Loucy (cell line): ENCODE measurements around the gene RBP2.

ENCODE experiments used
- EZH2phosphoT487 ChIP-seq: fragments of 200-600 bp; IDR thresholded peaks from 2 replicates; pipeline ENCODE4 v1.6.1; 2018; ENCODE audit warnings: antibody characterized with exemption, mild to moderate bottlenecking, moderate library complexity, borderline replicate concordance
- TF ChIP-seq, protein P1 (sequence below): fragments of 200-600 bp; sonication (generic); conservative IDR thresholded peaks from 2 replicates; pipeline ENCODE4 v1.5.1; 2014; ENCODE audit warnings: mild to moderate bottlenecking, antibody characterized with exemption, low read length

DNA sequence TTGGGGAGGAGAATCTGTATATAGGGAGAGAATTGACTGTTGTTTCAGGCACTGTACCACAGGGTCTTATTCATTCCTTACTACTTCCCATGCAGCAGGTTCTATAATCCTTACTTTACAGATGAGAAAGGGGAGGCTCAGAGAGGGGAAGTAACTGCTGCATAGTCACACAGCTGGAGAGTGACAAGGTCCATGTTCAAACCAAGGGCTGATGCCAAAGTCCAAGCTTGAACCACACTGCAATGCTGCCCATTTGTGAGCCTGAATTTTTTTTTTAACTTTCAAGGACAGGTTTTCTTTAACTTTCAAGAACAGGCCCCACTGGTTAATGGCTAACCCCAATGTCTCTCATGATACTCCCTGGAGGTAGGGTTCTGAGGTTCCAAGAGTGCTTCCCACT lies 26.2 kb downstream of the RBP2 start:
- TF ChIP-seq, protein P1, sequence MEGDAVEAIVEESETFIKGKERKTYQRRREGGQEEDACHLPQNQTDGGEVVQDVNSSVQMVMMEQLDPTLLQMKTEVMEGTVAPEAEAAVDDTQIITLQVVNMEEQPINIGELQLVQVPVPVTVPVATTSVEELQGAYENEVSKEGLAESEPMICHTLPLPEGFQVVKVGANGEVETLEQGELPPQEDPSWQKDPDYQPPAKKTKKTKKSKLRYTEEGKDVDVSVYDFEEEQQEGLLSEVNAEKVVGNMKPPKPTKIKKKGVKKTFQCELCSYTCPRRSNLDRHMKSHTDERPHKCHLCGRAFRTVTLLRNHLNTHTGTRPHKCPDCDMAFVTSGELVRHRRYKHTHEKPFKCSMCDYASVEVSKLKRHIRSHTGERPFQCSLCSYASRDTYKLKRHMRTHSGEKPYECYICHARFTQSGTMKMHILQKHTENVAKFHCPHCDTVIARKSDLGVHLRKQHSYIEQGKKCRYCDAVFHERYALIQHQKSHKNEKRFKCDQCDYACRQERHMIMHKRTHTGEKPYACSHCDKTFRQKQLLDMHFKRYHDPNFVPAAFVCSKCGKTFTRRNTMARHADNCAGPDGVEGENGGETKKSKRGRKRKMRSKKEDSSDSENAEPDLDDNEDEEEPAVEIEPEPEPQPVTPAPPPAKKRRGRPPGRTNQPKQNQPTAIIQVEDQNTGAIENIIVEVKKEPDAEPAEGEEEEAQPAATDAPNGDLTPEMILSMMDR = no peak
- no peak for TF ChIP-seq EZH2phosphoT487
